ENCODE results near the gene MFGE8.

MFGE8 gene

GRCh38 chr15:88890495-88890894 lies 22.7 kb downstream of the MFGE8 start:
- DNase-seq (ENCODE audit: low read depth in 2 of 2): no peak
- H3K4me3 ChIP-seq (replicated peaks in 1 of 2; ENCODE audit: low read depth in 2 of 2, low read length in 2 of 2): no peak overlapping the region
- no peak for TF ChIP-seq CTCF (IDR thresholded peaks at IDR 0.05; ENCODE audit: low read depth, low read length)

GRCh38 chr15:88888719-88889118 lies 24.5 kb downstream of the MFGE8 start:
- DNase-seq (ENCODE audit: low read depth in 2 of 2): no peak
- H3K4me3 ChIP-seq (replicated peaks in 1 of 2; ENCODE audit: low read depth in 2 of 2, low read length in 2 of 2): no peak overlapping the region
- no peak for TF ChIP-seq CTCF (IDR thresholded peaks at IDR 0.05; ENCODE audit: low read depth, low read length)

- no peak overlapping the region for H3K4me3 ChIP-seq (replicated peaks in 1 of 2; ENCODE audit: low read depth in 2 of 2, low read length in 2 of 2)
- DNase-seq (ENCODE audit: low read depth in 2 of 2): no peak
- no peak for TF ChIP-seq CTCF (IDR thresholded peaks at IDR 0.05; ENCODE audit: low read depth, low read length)
Measured at GRCh38 chr15:88887068-88887580, 26.1 kb downstream of the MFGE8 start.

GRCh38 chr15:88882785-88883184 lies 30.4 kb downstream of the MFGE8 start:
- TF ChIP-seq CTCF (IDR thresholded peaks at IDR 0.05; ENCODE audit: low read depth, low read length): no peak
- peak; percentile 56 to 61 for DNase-seq (ENCODE audit: low read depth in 2 of 2)

GRCh38 chr15:88881775-88882174 lies 31.4 kb downstream of the MFGE8 start:
- peak in 1 of 2 donors; percentile 21 for DNase-seq (ENCODE audit: low read depth in 2 of 2)
- H3K4me3 ChIP-seq (replicated peaks in 1 of 2; ENCODE audit: low read depth in 2 of 2, low read length in 2 of 2): no peak overlapping the region
- TF ChIP-seq CTCF (IDR thresholded peaks at IDR 0.05; ENCODE audit: low read depth, low read length): no peak

More at GRCh38 chr15:88882785-88883184, 30.4 kb downstream of the MFGE8 start:
- H3K4me3 ChIP-seq (replicated peaks in 1 of 2; ENCODE audit: low read depth in 2 of 2, low read length in 2 of 2): no peak overlapping the region

- no peak for TF ChIP-seq CTCF (IDR thresholded peaks at IDR 0.05; ENCODE audit: low read depth, low read length)
- DNase-seq (ENCODE audit: low read depth in 2 of 2): no peak
- H3K4me3 ChIP-seq (replicated peaks in 1 of 2; ENCODE audit: low read depth in 2 of 2, low read length in 2 of 2): no peak overlapping the region
Measured at GRCh38 chr15:88880944-88881740, 32.0 kb downstream of the MFGE8 start.

Measured in cardiac fibroblast (primary cell).